GM12878 (cell line): Measurements from ENCODE around the gene GTF3C1. TPM values are rescaled to one million over a fixed set of nuclear protein-coding genes. Genes with fewer than 3 reads are reported as not detected.
A peak's percentile ranks its signal among the peaks of the same experiment; 100 is the strongest.

ENCODE experiments used
- BRCA1 ChIP-seq: IDR thresholded peaks from 2 replicates; pipeline ENCODE4 v1.6.1; 2011; ENCODE audit warnings: low read depth, low read length, improper control_type of control experiment
- CHD2 ChIP-seq: IDR thresholded peaks from 2 replicates; pipeline ENCODE4 v1.6.1; 2011; ENCODE audit warnings: low read depth, low read length, improper control_type of control experiment, borderline replicate concordance
- EZH2 ChIP-seq: IDR thresholded peaks from 2 replicates; pipeline ENCODE4 v1.6.1; 2012; ENCODE audit warnings: low read depth, mild to moderate bottlenecking, control low read depth, inconsistent platforms, low read length, borderline replicate concordance; ENCODE audit not compliant: control insufficient read depth
- FOXM1 ChIP-seq: IDR thresholded peaks from 2 replicates; pipeline ENCODE4 v1.6.1; 2012; ENCODE audit warnings: low read depth, mild to moderate bottlenecking, inconsistent platforms, low read length, moderate library complexity
- HCFC1 ChIP-seq: fragments of 150-350 bp; IDR thresholded peaks from 2 replicates; pipeline ENCODE4 v1.6.1; 2014; ENCODE audit warnings: low read length
- HDGF ChIP-seq: fragments of 450-650 bp; IDR thresholded peaks from 2 replicates; pipeline ENCODE4 v1.6.1; 2016; ENCODE audit warnings: antibody characterized with exemption
- IKZF2 ChIP-seq, 2 experiments: fragments of 450-650 bp; IDR thresholded peaks; 2 replicates each; pipeline ENCODE4 v1.6.1; 2017; ENCODE audit warnings: mild to moderate bottlenecking in 2 of 2, moderate library complexity in 2 of 2
- MTA3 ChIP-seq: IDR thresholded peaks from 2 replicates; pipeline ENCODE4 v1.6.1; 2012; ENCODE audit warnings: low read length, inconsistent platforms, borderline replicate concordance
- RAD21 ChIP-seq: IDR thresholded peaks from 2 replicates; pipeline ENCODE4 v1.6.1; 2011; ENCODE audit warnings: mild to moderate bottlenecking, low read depth, low read length, moderate library complexity; ENCODE audit not compliant: insufficient read depth
- TCF3 ChIP-seq: IDR thresholded peaks from 2 replicates; pipeline ENCODE4 v1.6.1; 2012; ENCODE audit warnings: low read depth, mild to moderate bottlenecking, low read length, borderline replicate concordance; ENCODE audit not compliant: insufficient read depth
- ZNF217 ChIP-seq: fragments of 450-650 bp; IDR thresholded peaks from 2 replicates; pipeline ENCODE4 v1.6.1; 2017; ENCODE audit warnings: antibody characterized with exemption, mild to moderate bottlenecking
- polyA plus RNA-seq, 11 experiments: library from polyadenylated mRNA; depleted of rRNA in 4 of 11; unstranded in 6 of 11; stranded (reverse) in 5 of 11; fragments of >200 nt; fragmentation: Nextera tagmentation in 4 of 11; fragmentation: Illumina TruSeq in 1 of 11; extraction: Ambion mirVana in 4 of 11; extraction: Trizol in 1 of 11; gene quantifications; 1 replicate in 1 of 11; 2 replicates in 10 of 11; pipeline versions ENCODE4 v1.2.1 to v1.2.3, GENCODE V29; 2011 to 2016; ENCODE audit warnings: inconsistent platforms in 2 of 11, missing spikeins in 2 of 11, low read depth in 1 of 11
- total RNA-seq, 4 experiments: library from RNA; depleted of rRNA in 3 of 4; stranded (reverse); fragments of >200 nt in 3 of 4; fragmentation: Illumina TruSeq in 1 of 4; extraction: Trizol in 1 of 4; gene quantifications; 2 replicates each; pipeline versions ENCODE4 v1.2.1 to v1.2.3, GENCODE V29; 2013 to 2021
- TF ChIP-seq, protein P1 (sequence below): fragments of 450-650 bp; IDR thresholded peaks from 2 replicates; pipeline ENCODE4 v1.6.1; 2016; ENCODE audit warnings: mild to moderate bottlenecking
- TF ChIP-seq, protein P2 (sequence below): fragments of 450-650 bp; IDR thresholded peaks from 2 replicates; pipeline ENCODE4 v1.6.1; 2018; ENCODE audit warnings: borderline replicate concordance, mild to moderate bottlenecking; ENCODE audit not compliant: partially characterized antibody
- TF ChIP-seq, protein P3 (sequence below): fragments of 450-650 bp; IDR thresholded peaks from 2 replicates; pipeline ENCODE4 v1.6.1; 2017; ENCODE audit warnings: mild to moderate bottlenecking, moderate library complexity
- TF ChIP-seq, protein P4 (sequence below): IDR thresholded peaks from 2 replicates; pipeline ENCODE4 v1.6.1; 2012; ENCODE audit warnings: low read depth, low read length, improper control_type of control experiment
- TF ChIP-seq, protein P5 (sequence below): fragments of 450-650 bp; IDR thresholded peaks from 2 replicates; pipeline ENCODE4 v1.6.1; 2017; ENCODE audit warnings: antibody characterized with exemption, mild to moderate bottlenecking, moderate library complexity

Gene GTF3C1
- total and polyA plus RNA-seq, 10 of the 15 experiments (the other 5 are each of a cell fraction or from before 2014, with no cell fraction given) = 0.98 to 60.9 (median 34.3) TPM

DNA sequence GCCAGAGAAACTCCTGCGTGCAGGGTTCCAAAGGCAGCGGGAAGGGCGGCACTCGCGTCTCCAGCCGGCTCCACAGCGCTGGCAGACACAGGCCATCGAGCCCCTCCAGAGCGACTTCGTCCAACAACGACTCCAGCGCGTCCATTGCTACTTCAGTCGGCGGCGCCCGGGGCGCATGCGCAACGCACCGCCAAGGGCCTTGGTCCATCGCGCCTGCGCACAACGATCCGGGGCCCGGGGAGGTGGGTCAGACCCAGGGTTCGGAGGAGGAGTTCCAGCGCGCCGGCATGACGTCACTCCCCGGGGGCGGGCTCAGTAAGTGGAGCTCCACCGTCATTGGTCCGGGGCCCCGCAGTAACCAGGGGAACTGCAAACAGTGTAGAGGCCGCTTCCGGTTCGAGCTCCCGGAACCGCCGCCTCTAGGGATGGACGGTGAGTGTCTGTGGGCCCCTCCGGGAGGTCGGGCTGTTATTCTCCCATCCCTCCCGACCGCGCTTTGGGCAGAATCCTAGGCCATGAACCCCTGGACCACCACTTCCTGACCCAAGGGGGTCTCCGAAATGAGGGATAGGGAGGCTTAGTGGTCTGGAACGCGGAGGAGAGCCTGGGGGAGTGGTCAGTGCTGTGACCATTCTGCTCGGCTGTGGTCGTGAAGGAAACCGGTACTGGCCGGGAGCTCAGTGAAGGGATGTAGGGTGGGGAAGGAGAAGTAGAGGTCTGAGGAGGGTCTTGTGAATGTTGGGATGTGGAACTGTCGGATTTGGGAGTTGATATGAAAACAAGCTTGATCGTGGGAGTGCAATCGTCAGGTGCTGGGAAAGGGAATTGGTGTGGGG is at the start of gene GTF3C1, which contains the start of gene KATNIP (continued):
- TF ChIP-seq, protein P1, sequence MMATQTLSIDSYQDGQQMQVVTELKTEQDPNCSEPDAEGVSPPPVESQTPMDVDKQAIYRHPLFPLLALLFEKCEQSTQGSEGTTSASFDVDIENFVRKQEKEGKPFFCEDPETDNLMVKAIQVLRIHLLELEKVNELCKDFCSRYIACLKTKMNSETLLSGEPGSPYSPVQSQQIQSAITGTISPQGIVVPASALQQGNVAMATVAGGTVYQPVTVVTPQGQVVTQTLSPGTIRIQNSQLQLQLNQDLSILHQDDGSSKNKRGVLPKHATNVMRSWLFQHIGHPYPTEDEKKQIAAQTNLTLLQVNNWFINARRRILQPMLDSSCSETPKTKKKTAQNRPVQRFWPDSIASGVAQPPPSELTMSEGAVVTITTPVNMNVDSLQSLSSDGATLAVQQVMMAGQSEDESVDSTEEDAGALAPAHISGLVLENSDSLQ = no peak
- TF ChIP-seq RAD21 (no peak), BRCA1 (peak; percentile 18; the same call in 1 of the 2 replicates), TCF3 (no peak), ZNF217 (no peak), MTA3 (no peak), HDGF (peak; percentile 70), EZH2 (no peak), CHD2 (peak; percentile 73; the same call in 1 of the 2 replicates), FOXM1 (no peak), IKZF2 (IDR thresholded peaks at IDR 0.05) (no peak), HCFC1 (peak; percentile 47; the same call in 1 of the 2 replicates)
- TF ChIP-seq, protein P2, sequence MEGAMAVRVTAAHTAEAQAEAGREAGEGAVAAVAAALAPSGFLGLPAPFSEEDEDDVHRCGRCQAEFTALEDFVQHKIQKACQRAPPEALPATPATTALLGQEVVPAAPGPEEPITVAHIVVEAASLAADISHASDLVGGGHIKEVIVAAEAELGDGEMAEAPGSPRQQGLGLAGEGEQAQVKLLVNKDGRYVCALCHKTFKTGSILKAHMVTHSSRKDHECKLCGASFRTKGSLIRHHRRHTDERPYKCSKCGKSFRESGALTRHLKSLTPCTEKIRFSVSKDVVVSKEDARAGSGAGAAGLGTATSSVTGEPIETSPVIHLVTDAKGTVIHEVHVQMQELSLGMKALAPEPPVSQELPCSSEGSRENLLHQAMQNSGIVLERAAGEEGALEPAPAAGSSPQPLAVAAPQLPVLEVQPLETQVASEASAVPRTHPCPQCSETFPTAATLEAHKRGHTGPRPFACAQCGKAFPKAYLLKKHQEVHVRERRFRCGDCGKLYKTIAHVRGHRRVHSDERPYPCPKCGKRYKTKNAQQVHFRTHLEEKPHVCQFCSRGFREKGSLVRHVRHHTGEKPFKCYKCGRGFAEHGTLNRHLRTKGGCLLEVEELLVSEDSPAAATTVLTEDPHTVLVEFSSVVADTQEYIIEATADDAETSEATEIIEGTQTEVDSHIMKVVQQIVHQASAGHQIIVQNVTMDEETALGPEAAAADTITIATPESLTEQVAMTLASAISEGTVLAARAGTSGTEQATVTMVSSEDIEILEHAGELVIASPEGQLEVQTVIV = peak; percentile 64
- TF ChIP-seq, protein P3, sequence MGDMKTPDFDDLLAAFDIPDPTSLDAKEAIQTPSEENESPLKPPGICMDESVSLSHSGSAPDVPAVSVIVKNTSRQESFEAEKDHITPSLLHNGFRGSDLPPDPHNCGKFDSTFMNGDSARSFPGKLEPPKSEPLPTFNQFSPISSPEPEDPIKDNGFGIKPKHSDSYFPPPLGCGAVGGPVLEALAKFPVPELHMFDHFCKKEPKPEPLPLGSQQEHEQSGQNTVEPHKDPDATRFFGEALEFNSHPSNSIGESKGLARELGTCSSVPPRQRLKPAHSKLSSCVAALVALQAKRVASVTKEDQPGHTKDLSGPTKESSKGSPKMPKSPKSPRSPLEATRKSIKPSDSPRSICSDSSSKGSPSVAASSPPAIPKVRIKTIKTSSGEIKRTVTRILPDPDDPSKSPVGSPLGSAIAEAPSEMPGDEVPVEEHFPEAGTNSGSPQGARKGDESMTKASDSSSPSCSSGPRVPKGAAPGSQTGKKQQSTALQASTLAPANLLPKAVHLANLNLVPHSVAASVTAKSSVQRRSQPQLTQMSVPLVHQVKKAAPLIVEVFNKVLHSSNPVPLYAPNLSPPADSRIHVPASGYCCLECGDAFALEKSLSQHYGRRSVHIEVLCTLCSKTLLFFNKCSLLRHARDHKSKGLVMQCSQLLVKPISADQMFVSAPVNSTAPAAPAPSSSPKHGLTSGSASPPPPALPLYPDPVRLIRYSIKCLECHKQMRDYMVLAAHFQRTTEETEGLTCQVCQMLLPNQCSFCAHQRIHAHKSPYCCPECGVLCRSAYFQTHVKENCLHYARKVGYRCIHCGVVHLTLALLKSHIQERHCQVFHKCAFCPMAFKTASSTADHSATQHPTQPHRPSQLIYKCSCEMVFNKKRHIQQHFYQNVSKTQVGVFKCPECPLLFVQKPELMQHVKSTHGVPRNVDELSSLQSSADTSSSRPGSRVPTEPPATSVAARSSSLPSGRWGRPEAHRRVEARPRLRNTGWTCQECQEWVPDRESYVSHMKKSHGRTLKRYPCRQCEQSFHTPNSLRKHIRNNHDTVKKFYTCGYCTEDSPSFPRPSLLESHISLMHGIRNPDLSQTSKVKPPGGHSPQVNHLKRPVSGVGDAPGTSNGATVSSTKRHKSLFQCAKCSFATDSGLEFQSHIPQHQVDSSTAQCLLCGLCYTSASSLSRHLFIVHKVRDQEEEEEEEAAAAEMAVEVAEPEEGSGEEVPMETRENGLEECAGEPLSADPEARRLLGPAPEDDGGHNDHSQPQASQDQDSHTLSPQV = no peak
- TF ChIP-seq, protein P4, sequence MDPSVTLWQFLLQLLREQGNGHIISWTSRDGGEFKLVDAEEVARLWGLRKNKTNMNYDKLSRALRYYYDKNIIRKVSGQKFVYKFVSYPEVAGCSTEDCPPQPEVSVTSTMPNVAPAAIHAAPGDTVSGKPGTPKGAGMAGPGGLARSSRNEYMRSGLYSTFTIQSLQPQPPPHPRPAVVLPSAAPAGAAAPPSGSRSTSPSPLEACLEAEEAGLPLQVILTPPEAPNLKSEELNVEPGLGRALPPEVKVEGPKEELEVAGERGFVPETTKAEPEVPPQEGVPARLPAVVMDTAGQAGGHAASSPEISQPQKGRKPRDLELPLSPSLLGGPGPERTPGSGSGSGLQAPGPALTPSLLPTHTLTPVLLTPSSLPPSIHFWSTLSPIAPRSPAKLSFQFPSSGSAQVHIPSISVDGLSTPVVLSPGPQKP = peak; percentile 90
- TF ChIP-seq, protein P5, sequence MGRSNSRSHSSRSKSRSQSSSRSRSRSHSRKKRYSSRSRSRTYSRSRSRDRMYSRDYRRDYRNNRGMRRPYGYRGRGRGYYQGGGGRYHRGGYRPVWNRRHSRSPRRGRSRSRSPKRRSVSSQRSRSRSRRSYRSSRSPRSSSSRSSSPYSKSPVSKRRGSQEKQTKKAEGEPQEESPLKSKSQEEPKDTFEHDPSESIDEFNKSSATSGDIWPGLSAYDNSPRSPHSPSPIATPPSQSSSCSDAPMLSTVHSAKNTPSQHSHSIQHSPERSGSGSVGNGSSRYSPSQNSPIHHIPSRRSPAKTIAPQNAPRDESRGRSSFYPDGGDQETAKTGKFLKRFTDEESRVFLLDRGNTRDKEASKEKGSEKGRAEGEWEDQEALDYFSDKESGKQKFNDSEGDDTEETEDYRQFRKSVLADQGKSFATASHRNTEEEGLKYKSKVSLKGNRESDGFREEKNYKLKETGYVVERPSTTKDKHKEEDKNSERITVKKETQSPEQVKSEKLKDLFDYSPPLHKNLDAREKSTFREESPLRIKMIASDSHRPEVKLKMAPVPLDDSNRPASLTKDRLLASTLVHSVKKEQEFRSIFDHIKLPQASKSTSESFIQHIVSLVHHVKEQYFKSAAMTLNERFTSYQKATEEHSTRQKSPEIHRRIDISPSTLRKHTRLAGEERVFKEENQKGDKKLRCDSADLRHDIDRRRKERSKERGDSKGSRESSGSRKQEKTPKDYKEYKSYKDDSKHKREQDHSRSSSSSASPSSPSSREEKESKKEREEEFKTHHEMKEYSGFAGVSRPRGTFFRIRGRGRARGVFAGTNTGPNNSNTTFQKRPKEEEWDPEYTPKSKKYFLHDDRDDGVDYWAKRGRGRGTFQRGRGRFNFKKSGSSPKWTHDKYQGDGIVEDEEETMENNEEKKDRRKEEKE = no peak
